ENCODE data around the gene SUFU. TPM values are rescaled to one million over a fixed set of nuclear protein-coding genes. Genes with fewer than 3 reads are reported as not detected.

Gene SUFU
- polyA plus RNA-seq, 2 donors: 2.9 to 6.0 TPM

DNA sequence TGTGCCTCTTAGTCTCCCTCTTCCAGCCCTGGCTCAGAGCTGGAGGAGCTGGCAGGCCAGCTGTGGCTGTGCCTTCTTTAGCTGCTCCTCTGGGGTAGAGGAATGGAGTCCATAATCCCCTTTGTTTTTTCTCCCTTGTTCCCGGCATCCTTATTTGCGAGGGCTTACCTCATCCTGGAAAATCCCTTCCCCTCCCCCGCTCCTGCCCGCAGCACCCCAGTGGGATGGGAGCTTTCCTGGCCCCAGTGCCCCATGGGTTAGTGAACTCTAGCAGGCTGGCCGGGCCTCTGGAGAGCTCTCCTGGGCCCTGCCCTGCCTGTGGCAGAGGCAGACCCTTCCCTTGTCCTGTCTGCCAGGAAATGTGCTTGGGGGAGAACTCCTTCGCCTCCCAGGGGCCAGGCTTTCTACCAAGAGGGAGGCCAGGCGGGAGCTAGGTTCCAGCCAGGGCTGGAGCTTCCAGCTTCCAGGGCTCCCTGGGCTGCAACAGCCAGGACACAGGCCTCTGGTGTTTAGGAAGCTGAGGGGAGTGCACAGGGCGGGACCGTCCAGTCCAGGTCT lies 124.0 kb downstream of the SUFU start:
- WGBS, 2 donors: 44 to 61% methylated on average over 9 of the region's 9 CpGs
- peaks cover 0 to 12% of the 10 kb centered on the region in 2 donors for H3K36me3 ChIP-seq (ENCODE audit: control insufficient read depth in 2 of 2, insufficient read depth in 2 of 2, low read length in 1 of 2)
- H3K4me1 ChIP-seq (ENCODE audit: control insufficient read depth in 2 of 2, insufficient read depth in 2 of 2, low read length in 1 of 2): peaks cover 3 to 13% of the 10 kb centered on the region in 2 donors
- H3K9me3 ChIP-seq (ENCODE audit: control insufficient read depth in 2 of 2, insufficient read depth in 1 of 2, low read depth in 1 of 2, low read length in 1 of 2): no peaks in the 10 kb centered on the region
- H3K4me3 ChIP-seq (ENCODE audit: low read depth in 1 of 2, low read length in 2 of 2): no peak overlapping the region
- no peaks in the 10 kb centered on the region for H3K27me3 ChIP-seq (ENCODE audit: control insufficient read depth in 1 of 2, insufficient read depth in 2 of 2, low read length in 2 of 2)
- peak overlapping the region; percentile 83 to 84 for H3K27ac ChIP-seq (ENCODE audit: low read depth in 2 of 2, low read length in 1 of 2)

- H3K9me3 ChIP-seq (ENCODE audit: control insufficient read depth in 2 of 2, insufficient read depth in 1 of 2, low read depth in 1 of 2, low read length in 1 of 2): no peaks in the 10 kb centered on the region
Measured at GRCh38 chr10:102628451-102628911, 124.7 kb downstream of the SUFU start.

GRCh38 chr10:102629661-102630614 lies 126.2 kb downstream of the SUFU start:
- H3K4me3 ChIP-seq (ENCODE audit: low read depth in 1 of 2, low read length in 2 of 2): no peak overlapping the region
- H3K36me3 ChIP-seq (ENCODE audit: control insufficient read depth in 2 of 2, insufficient read depth in 2 of 2, low read length in 1 of 2): peaks cover 0 to 12% of the 10 kb centered on the region in 2 donors
- H3K27ac ChIP-seq (ENCODE audit: low read depth in 2 of 2, low read length in 1 of 2): peak overlapping the region in 1 of 2 donors; percentile 14
- H3K27me3 ChIP-seq (ENCODE audit: control insufficient read depth in 1 of 2, insufficient read depth in 2 of 2, low read length in 2 of 2): no peaks in the 10 kb centered on the region
- H3K4me1 ChIP-seq (ENCODE audit: control insufficient read depth in 2 of 2, insufficient read depth in 2 of 2, low read length in 1 of 2): peaks cover 5 to 16% of the 10 kb centered on the region in 2 donors
- H3K9me3 ChIP-seq (ENCODE audit: control insufficient read depth in 2 of 2, insufficient read depth in 1 of 2, low read depth in 1 of 2, low read length in 1 of 2): no peaks in the 10 kb centered on the region
- WGBS, 2 donors: 78 to 79% methylated on average over 22 of the region's 22 CpGs

More at GRCh38 chr10:102628451-102628911, 124.7 kb downstream of the SUFU start:
- WGBS, 2 donors: 61 to 70% methylated on average over 11 of the region's 11 CpGs
- Histone ChIP-seq H3K4me1 (ENCODE audit: control insufficient read depth in 2 of 2, insufficient read depth in 2 of 2, low read length in 1 of 2) (peaks cover 3 to 13% of the 10 kb centered on the region in 2 donors), H3K36me3 (ENCODE audit: control insufficient read depth in 2 of 2, insufficient read depth in 2 of 2, low read length in 1 of 2) (peaks cover 0 to 12% of the 10 kb centered on the region in 2 donors), H3K4me3 (ENCODE audit: low read depth in 1 of 2, low read length in 2 of 2) (no peak overlapping the region), H3K27me3 (ENCODE audit: control insufficient read depth in 1 of 2, insufficient read depth in 2 of 2, low read length in 2 of 2) (no peaks in the 10 kb centered on the region), H3K27ac (ENCODE audit: low read depth in 2 of 2, low read length in 1 of 2) (peak overlapping the region; percentile 83 to 84)

DNA sequence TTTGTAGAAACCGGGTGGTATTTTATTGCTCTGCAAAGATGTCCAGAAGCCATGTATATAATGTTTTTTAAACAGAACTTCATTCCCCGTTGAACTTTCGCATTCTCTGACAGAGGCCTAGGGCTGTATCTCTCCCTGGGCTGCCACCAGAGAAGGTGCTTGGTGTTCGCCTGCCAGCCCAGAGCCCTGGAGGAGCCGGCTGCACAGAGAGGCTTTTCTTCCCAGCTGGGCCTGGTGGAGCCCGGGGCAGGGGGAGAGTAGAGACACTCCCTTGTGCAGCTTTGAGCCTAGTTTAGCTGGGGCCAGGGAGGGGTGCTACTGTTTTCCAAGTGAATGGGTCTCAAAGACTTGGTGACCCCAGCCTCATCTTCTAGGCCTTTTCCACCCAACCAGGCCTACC lies 126.9 kb downstream of the SUFU start:
- no peaks in the 10 kb centered on the region for H3K27me3 ChIP-seq (ENCODE audit: control insufficient read depth in 1 of 2, insufficient read depth in 2 of 2, low read length in 2 of 2)
- 79 to 89% methylated on average over 6 of the region's 6 CpGs for WGBS, 2 donors
- H3K27ac ChIP-seq (ENCODE audit: low read depth in 2 of 2, low read length in 1 of 2): no peak overlapping the region
- peaks cover 0 to 12% of the 10 kb centered on the region in 2 donors for H3K36me3 ChIP-seq (ENCODE audit: control insufficient read depth in 2 of 2, insufficient read depth in 2 of 2, low read length in 1 of 2)
- H3K9me3 ChIP-seq (ENCODE audit: control insufficient read depth in 2 of 2, insufficient read depth in 1 of 2, low read depth in 1 of 2, low read length in 1 of 2): no peaks in the 10 kb centered on the region
- H3K4me1 ChIP-seq (ENCODE audit: control insufficient read depth in 2 of 2, insufficient read depth in 2 of 2, low read length in 1 of 2): peaks cover 5 to 19% of the 10 kb centered on the region in 2 donors
- no peak overlapping the region for H3K4me3 ChIP-seq (ENCODE audit: low read depth in 1 of 2, low read length in 2 of 2)

GRCh38 chr10:102631525-102632393 lies 128.0 kb downstream of the SUFU start:
- Histone ChIP-seq H3K9me3 (ENCODE audit: control insufficient read depth in 2 of 2, insufficient read depth in 1 of 2, low read depth in 1 of 2, low read length in 1 of 2) (no peaks in the 10 kb centered on the region), H3K27me3 (ENCODE audit: control insufficient read depth in 1 of 2, insufficient read depth in 2 of 2, low read length in 2 of 2) (no peaks in the 10 kb centered on the region), H3K4me1 (ENCODE audit: control insufficient read depth in 2 of 2, insufficient read depth in 2 of 2, low read length in 1 of 2) (peaks cover 5 to 15% of the 10 kb centered on the region in 2 donors), H3K27ac (ENCODE audit: low read depth in 2 of 2, low read length in 1 of 2) (peak overlapping the region in 1 of 2 donors; percentile 13), H3K36me3 (ENCODE audit: control insufficient read depth in 2 of 2, insufficient read depth in 2 of 2, low read length in 1 of 2) (peaks cover 0 to 12% of the 10 kb centered on the region in 2 donors), H3K4me3 (ENCODE audit: low read depth in 1 of 2, low read length in 2 of 2) (no peak overlapping the region)
- 90 to 93% methylated on average over 10 of the region's 10 CpGs for WGBS, 2 donors

GRCh38 chr10:102632394-102633111 lies 128.8 kb downstream of the SUFU start:
- WGBS, 2 donors: 41 to 46% methylated on average over 5 of the region's 5 CpGs
- H3K4me1 ChIP-seq (ENCODE audit: control insufficient read depth in 2 of 2, insufficient read depth in 2 of 2, low read length in 1 of 2): peaks cover 3 to 10% of the 10 kb centered on the region in 2 donors
- no peaks in the 10 kb centered on the region for H3K9me3 ChIP-seq (ENCODE audit: control insufficient read depth in 2 of 2, insufficient read depth in 1 of 2, low read depth in 1 of 2, low read length in 1 of 2)
- peak overlapping the region in 1 of 2 donors; percentile 11 for H3K27ac ChIP-seq (ENCODE audit: low read depth in 2 of 2, low read length in 1 of 2)
- H3K27me3 ChIP-seq (ENCODE audit: control insufficient read depth in 1 of 2, insufficient read depth in 2 of 2, low read length in 2 of 2): no peaks in the 10 kb centered on the region
- peaks cover 0 to 12% of the 10 kb centered on the region in 2 donors for H3K36me3 ChIP-seq (ENCODE audit: control insufficient read depth in 2 of 2, insufficient read depth in 2 of 2, low read length in 1 of 2)
- H3K4me3 ChIP-seq (ENCODE audit: low read depth in 1 of 2, low read length in 2 of 2): no peak overlapping the region

GRCh38 chr10:102633287-102633686 lies 129.5 kb downstream of the SUFU start:
- peaks cover 0 to 12% of the 10 kb centered on the region in 2 donors for H3K36me3 ChIP-seq (ENCODE audit: control insufficient read depth in 2 of 2, insufficient read depth in 2 of 2, low read length in 1 of 2)
- H3K4me3 ChIP-seq (ENCODE audit: low read depth in 1 of 2, low read length in 2 of 2): no peak overlapping the region
- peak overlapping the region; percentile 24 to 45 for H3K27ac ChIP-seq (ENCODE audit: low read depth in 2 of 2, low read length in 1 of 2)
- 27 to 34% methylated on average over 6 of the region's 6 CpGs for WGBS, 2 donors
- peaks cover 3 to 6% of the 10 kb centered on the region in 2 donors for H3K4me1 ChIP-seq (ENCODE audit: control insufficient read depth in 2 of 2, insufficient read depth in 2 of 2, low read length in 1 of 2)
- no peaks in the 10 kb centered on the region for H3K9me3 ChIP-seq (ENCODE audit: control insufficient read depth in 2 of 2, insufficient read depth in 1 of 2, low read depth in 1 of 2, low read length in 1 of 2)
- no peaks in the 10 kb centered on the region for H3K27me3 ChIP-seq (ENCODE audit: control insufficient read depth in 1 of 2, insufficient read depth in 2 of 2, low read length in 2 of 2)

GRCh38 chr10:102633848-102634247 lies 130.1 kb downstream of the SUFU start:
- Histone ChIP-seq H3K27me3 (ENCODE audit: control insufficient read depth in 1 of 2, insufficient read depth in 2 of 2, low read length in 2 of 2) (no peaks in the 10 kb centered on the region), H3K27ac (ENCODE audit: low read depth in 2 of 2, low read length in 1 of 2) (peak overlapping the region; percentile 24 to 45), H3K4me3 (ENCODE audit: low read depth in 1 of 2, low read length in 2 of 2) (no peak overlapping the region), H3K36me3 (ENCODE audit: control insufficient read depth in 2 of 2, insufficient read depth in 2 of 2, low read length in 1 of 2) (peaks cover 0 to 12% of the 10 kb centered on the region in 2 donors), H3K4me1 (ENCODE audit: control insufficient read depth in 2 of 2, insufficient read depth in 2 of 2, low read length in 1 of 2) (peaks cover 3 to 6% of the 10 kb centered on the region in 2 donors), H3K9me3 (ENCODE audit: control insufficient read depth in 2 of 2, insufficient read depth in 1 of 2, low read depth in 1 of 2, low read length in 1 of 2) (no peaks in the 10 kb centered on the region)
- WGBS, 2 donors: 70 to 75% methylated on average over 3 to 5 of the region's 5 CpGs

All from esophagus (tissue), 2 donors.